Astrocyte (in vitro differentiated cells and primary cell): ENCODE data around the gene TMEM222.

Experiments
- CTCF ChIP-seq: IDR thresholded peaks from 2 replicates; pipeline ENCODE4 v1.5.1; 2011; ENCODE audit warnings: low read depth, mild to moderate bottlenecking, inconsistent platforms, low read length, moderate library complexity; ENCODE audit not compliant: insufficient read depth
- EZH2 ChIP-seq: IDR thresholded peaks from 2 replicates; pipeline ENCODE4 v1.6.1; 2012; ENCODE audit warnings: mild to moderate bottlenecking, low read length, inconsistent platforms; ENCODE audit not compliant: insufficient read depth

GRCh38 chr1:27361553-27361952, 39.6 kb downstream of the TMEM222 start:
- TF ChIP-seq CTCF: no peak
- TF ChIP-seq EZH2: no peak
